Cerebellar nuclear complex (tissue), 1 donor: ENCODE measurements around the gene RAI1.

Experiments used
- DNase-seq, 2 experiments: peaks; one replicate each; lab custom pipeline; 2025; lab: John Stamatoyannopoulos, UW

Gene RAI1

GRCh38 chr17:17767154-17767869, 86.1 kb downstream of the RAI1 start:
- no peak for DNase-seq

- no peak for DNase-seq
Measured at GRCh38 chr17:17767887-17768418, 86.7 kb downstream of the RAI1 start.

DNA sequence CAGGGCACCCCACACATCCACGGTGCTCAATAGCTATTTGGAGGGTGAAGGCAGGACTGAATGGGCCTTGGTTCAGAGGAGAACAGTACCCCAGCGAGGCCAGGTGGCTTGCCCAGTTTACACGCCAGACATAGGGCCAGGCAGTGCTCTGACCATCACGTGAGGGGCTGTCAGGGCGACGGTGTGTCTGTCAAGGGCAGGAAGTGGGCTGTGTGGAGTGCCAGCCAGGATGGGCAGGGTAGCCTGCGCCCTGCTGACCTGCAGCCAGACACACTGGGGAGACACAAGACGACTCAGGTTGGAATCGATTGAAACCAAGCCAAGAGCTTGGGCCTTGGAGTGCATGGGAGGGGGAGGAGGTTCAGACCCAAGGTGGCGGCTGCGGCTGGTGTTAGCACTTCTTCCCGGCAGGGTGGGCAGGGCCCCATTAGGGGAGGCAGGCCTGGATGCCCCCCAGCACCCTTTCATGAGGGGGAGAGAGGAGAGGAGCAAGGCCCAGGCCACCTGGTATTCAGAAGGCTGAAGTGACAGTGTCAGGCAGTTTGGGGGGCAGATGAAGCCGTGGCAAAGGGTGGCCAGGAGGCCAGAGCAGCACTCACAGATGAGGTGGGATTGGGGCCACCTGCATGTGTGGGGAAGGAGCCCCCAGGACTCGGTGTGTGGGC, 87.3 kb downstream of the RAI1 start:
- no peak for DNase-seq

DNA sequence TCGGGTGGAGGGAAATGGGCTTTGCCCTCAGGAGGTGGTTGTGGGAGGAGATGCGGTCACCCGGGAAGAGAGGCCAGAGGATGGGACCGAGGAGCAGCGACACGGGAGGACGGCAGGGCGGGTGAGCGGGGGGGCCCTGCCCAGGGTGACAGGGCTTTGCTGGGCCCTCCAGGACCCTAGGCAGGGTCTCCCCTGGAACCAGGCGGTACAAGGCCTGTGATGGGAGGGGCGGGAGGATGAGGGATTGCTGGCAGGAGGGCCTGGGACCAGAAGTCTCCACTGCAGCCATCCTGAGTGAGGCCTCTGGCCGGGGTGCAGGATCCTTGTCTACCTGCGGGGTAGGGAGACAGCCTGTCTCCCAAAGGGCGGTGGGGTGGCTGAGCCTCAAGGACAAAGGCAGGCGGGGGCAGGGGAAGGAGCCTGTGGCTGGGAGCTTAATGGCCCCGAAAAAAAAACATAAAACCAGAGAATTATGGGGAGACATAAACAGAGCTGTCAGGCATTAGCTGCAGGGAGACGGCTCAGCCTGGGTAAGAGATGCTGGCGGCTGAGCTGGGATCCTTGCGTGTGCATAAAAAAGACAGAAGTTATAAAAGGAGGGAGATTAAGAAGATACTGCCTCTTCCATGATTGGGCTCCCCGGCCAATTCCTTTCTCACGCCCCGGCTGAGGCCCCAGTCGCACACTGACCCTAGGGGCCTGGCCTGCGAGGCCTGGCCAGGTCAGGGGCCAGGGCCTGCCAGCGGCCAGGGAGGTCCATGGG, 88.8 kb downstream of the RAI1 start:
- no peak for DNase-seq

DNA sequence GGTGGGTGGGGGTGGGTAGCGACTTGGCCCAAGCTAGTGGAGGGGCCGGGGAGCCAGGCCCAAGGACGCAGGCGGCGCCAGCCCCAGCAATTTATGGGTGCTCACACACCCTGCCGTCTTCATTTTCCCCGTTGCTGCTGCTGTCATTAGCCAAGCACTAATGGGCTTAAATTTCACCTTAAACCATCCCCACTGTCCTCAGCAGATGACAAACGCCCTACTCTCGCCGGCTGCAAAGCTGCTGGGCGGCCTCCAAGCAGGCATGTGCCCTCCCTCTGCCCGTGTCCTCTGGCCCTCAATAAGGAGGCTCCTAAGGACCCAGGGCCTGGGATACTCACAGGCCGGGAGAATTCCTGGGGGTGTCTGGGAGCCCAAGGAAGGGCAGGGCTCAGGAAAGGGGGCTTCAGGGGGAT, 89.4 kb downstream of the RAI1 start:
- no peak for DNase-seq

GRCh38 chr17:17771498-17772201, 90.4 kb downstream of the RAI1 start:
- no peak for DNase-seq

DNA sequence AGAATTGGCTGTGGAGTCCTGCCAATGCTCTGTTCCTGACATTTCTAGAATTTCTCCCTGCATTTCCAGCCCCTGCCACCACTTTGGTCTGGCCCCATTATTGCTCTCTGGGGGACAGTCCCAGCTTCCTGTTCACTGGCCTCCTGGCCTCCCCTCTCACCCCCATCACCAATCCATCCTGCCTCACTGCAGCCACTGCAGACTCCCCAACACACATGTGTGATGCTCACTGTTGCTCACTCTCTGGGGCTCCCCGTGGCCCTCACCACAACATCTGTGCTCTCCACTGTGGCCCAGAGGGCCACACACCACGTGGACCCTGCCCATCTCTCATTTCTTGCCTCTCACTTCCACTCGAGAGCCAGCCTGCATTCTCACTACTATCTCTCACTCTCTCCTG, 91.0 kb downstream of the RAI1 start:
- no peak for DNase-seq

DNA sequence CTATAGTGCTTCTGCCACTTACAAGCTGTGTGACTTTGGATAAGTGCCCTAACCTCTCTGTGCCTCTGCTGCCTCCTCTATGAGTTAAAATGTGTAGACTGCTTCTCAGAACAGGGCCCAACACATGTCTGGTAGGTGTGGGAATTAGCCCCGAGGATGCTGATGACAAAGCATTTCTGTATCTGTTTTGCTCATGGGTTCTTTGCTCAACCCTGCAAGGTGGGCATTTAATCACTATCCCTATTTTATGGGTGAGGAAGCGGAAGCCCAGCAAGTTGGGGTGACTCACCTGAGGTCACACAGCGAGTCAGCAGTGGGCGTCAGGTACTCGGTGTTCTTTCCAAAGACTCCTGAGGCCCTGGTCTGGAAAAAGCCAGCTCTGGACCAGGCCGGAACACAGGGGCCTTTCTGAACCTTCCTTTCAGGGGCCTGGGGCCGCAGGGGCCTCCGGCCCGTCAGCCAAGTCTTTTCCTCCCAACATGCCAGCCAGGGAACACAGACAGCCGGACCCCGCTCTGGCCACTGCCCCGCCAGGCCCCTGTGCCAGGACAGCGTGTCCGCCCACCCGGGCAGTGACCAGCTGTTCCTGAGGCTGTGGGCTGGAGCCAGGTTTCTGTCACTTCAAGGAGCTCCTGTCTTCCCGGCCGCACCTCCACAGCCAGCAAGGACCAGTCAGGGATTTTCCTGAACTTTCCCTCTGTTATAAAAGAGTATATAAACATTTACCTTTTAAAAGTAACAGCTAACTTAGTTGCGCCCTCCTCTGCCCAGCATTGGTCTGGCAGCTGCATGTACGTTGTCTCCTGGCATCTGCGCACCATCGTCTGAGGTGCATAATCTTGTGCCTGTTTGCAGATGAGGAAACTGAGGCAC, 93.0 kb downstream of the RAI1 start:
- no peak for DNase-seq

DNA sequence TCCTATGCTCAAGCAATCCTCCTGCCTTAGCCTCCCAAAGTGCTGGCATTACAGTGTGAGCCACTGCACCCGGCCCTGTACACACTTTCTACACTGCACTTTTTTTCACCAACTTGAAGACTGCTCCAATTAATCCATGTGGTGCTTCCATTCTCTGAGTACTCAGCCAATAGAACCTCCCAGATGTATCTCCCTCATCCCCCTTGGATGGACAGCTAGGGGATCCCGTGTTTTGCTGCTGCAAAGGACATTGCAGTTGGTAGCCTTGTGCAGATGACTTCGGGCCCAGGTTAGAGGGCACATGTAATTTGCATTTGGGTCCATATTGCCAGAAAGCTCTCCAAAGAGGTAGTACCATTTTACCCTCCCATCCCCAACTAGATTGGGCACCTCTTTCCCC, 95.6 kb downstream of the RAI1 start:
- no peak for DNase-seq

- no peak for DNase-seq
Measured at GRCh38 chr17:17778308-17779014, 97.2 kb downstream of the RAI1 start.

- DNase-seq: no peak
Measured at GRCh38 chr17:17779015-17779611, 97.9 kb downstream of the RAI1 start.

- DNase-seq: no peak
Measured at GRCh38 chr17:17780922-17781590, 99.8 kb downstream of the RAI1 start.

DNA sequence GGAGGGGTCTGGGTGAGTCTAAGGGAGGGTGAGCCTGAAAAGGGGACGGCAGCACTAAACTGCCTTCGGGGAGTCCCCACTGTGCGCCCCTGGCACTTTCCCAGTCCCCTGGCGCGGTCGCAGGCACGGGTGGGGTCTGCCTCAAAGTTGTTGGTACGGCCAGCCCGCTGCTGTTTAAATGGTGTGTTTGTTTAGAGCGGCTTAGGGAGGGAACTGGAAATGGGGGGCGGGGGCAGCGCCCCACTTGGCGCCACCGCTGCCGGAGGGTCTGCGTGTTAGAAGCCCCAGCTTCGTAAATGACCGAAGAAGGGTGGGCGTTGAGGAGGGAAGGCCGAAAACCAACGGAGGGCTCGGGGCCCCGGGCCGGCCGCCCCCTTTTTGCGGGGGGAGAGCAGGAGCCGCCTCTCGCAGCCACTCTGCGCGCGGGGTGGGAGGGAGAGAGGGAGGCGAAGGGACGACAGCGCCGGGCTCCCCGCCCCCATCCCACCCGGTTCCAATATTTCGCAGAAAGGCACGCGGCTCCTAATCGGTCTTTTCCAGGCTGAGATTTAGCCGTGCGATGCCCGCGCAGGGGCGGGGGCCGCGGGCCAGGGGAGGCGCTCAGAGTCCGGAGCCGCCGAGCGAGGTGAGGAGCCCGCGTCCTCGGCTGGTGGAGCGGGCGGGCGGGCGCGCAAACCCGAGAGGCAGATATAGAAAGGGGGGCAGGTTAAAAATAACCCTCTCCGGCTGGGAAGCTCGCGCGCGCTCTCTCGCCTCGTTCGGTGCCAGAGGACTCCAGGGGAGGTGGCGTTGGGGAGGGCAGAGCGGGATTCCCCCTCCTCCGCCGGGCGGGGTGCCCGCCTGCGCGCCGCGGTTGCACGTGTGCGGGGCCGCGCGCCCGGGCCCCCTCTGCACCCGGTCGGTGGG, 100.6 kb downstream of the RAI1 start:
- peak; percentile 52 to 83 for DNase-seq

DNA sequence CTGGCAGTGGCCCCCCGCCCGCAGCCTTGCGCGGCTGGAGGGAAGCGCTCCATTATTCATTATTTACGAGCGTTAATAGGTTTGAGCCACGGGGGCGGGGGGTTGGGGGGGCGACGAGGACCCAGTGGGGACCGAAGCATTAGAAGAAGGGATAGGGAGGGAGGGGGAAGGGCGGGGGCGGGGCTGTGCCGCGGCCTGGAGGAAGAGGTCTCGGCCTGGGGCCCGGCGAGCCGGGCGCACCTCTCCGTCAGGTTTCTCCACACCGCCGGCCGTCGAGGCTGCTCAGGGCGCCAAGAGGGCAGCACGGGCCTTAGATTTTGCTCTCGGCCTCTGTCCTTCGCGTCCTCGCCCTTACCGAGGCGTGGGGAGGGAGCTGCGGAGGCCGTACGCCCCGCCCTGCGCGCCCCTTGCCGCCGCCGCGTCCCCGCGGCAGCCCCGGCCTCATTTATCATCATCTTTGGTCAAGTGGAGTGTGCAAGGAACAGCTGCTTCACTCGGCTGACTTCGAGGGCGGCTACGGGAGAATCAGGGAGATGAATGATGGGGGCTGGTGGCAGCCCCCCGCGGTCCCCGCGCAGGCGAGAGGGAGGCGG, 101.4 kb downstream of the RAI1 start:
- DNase-seq: no peak

GRCh38 chr17:17783116-17783824, 102.0 kb downstream of the RAI1 start:
- no peak for DNase-seq

GRCh38 chr17:17783825-17784656, 102.8 kb downstream of the RAI1 start:
- no peak for DNase-seq
